ELR (cell line): ENCODE data around the gene C1orf232.

Experiments used
- DNase-seq: peaks from one replicate; pipeline ENCODE4 v3.0.0-alpha.2; 2015; ENCODE audit warnings: low read depth

C1orf232 gene

GRCh38 chr1:26168410-26169197 is at the start of gene C1orf232:
Gene C1orf232 (minus strand): TSS chr1:26168963. CDS start chr1:26168499, 464 bp downstream.
- no peak for DNase-seq

- no peak for DNase-seq
Observed at GRCh38 chr1:26215246-26215645, 46.5 kb upstream of the C1orf232 start.

- DNase-seq = no peak
Observed at GRCh38 chr1:26213335-26213905, 44.7 kb upstream of the C1orf232 start.

- no peak for DNase-seq
Observed at GRCh38 chr1:26212726-26213125, 44.0 kb upstream of the C1orf232 start.

- DNase-seq = no peak
Observed at GRCh38 chr1:26210147-26210870, 41.5 kb upstream of the C1orf232 start.

- no peak for DNase-seq
Observed at GRCh38 chr1:26203642-26204318, 35.0 kb upstream of the C1orf232 start.

- no peak for DNase-seq
Observed at GRCh38 chr1:26200413-26200812, 31.6 kb upstream of the C1orf232 start.

GRCh38 chr1:26197813-26198212 is 29.1 kb upstream of the C1orf232 start:
- no peak for DNase-seq

- DNase-seq = no peak
Observed at GRCh38 chr1:26197301-26197700, 28.5 kb upstream of the C1orf232 start.

- no peak for DNase-seq
Observed at GRCh38 chr1:26195805-26196204, 27.0 kb upstream of the C1orf232 start.

GRCh38 chr1:26191739-26192138 is 23.0 kb upstream of the C1orf232 start:
- DNase-seq = no peak

GRCh38 chr1:26190373-26190987 is 21.7 kb upstream of the C1orf232 start, which contains the start of gene CATSPER4:
Gene CATSPER4 (plus strand): TSS chr1:26190602. CDS start chr1:26190628, 26 bp downstream.
- DNase-seq = peak; percentile 49

- no peak for DNase-seq
Observed at GRCh38 chr1:26189751-26190275, 21.1 kb upstream of the C1orf232 start.

GRCh38 chr1:26189331-26189730 is 20.6 kb upstream of the C1orf232 start:
- no peak for DNase-seq

- no peak for DNase-seq
Observed at GRCh38 chr1:26188477-26188876, 19.7 kb upstream of the C1orf232 start.

- DNase-seq = no peak
Observed at GRCh38 chr1:26187882-26188281, 19.1 kb upstream of the C1orf232 start.

- no peak for DNase-seq
Observed at GRCh38 chr1:26184883-26185282, 16.1 kb upstream of the C1orf232 start.

GRCh38 chr1:26184086-26184485 is 15.3 kb upstream of the C1orf232 start:
- DNase-seq = no peak

GRCh38 chr1:26182383-26182696 is 13.6 kb upstream of the C1orf232 start:
- DNase-seq = no peak

- peak; percentile 47 for DNase-seq
Observed at GRCh38 chr1:26181586-26182382, 13.0 kb upstream of the C1orf232 start.

GRCh38 chr1:26180010-26180506 is 11.3 kb upstream of the C1orf232 start:
- DNase-seq = no peak
